Type B pancreatic cell (in vitro differentiated cells): ENCODE measurements around the gene ABCC11. TPM values are rescaled to one million over a fixed set of nuclear protein-coding genes. Genes with fewer than 3 reads are reported as not detected.

Source experiments
- DNase-seq: peaks from one replicate; pipeline ENCODE4 v3.0.0; 2021; ENCODE audit warnings: mixed read lengths; ENCODE audit not compliant: unreplicated experiment; ENCODE audit errors: extremely low spot score
- H3K27ac Mint-ChIP-seq: 2 replicates; pipeline ENCODE4 v1.8.0; 2021; ENCODE audit warnings: mild to moderate bottlenecking, mixed read lengths
- H3K27me3 Mint-ChIP-seq: 2 replicates; pipeline ENCODE4 v1.8.0; 2021; ENCODE audit warnings: mixed read lengths
- H3K36me3 Mint-ChIP-seq: 2 replicates; pipeline ENCODE4 v1.8.0; 2021; ENCODE audit warnings: mixed read lengths
- H3K4me1 Mint-ChIP-seq: one replicate; pipeline ENCODE4 v1.8.0; 2021; ENCODE audit warnings: mixed read lengths; ENCODE audit not compliant: unreplicated experiment
- H3K4me3 Mint-ChIP-seq: 2 replicates; pipeline ENCODE4 v1.8.0; 2021; ENCODE audit warnings: mild to moderate bottlenecking, mixed read lengths
- H3K9me3 Mint-ChIP-seq: 2 replicates; pipeline ENCODE4 v1.8.0; 2021; ENCODE audit warnings: mixed read lengths
- total RNA-seq: library from RNA; stranded (reverse); gene quantifications from 2 replicates; pipeline ENCODE4 v1.2.1, GENCODE V29; 2021; ENCODE audit warnings: low replicate concordance
- TF ChIP-seq, protein P1 (sequence below): fragments of 200-600 bp; sonication (generic); conservative IDR thresholded peaks from 2 replicates; pipeline ENCODE4 v1.5.0; 2021; ENCODE audit warnings: antibody characterized with exemption, mild to moderate bottlenecking

The ABCC11 gene
- total RNA-seq, 1 donor from 2014 or later = 0.07 TPM

DNA sequence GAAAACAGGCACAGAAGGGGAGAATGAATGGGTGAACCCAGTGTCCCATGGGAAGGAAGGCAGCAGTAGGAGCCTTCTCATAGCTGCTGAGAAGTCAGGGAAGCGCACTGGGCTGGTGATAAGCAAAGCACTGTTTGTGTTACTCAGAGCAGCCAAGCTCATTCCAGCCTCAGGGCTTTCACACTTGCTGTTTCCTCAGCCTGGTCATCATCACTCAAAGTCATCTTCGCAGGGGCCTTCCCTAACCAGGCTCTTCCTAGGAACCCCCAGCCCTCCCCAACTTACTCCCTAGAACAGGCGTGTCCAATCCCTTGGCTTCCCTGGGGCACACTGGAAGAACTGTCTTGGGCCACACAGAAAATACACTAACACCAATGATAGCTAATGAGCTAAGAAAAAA lies 35.3 kb downstream of the ABCC11 start:
- no peak overlapping the region for H3K27ac Mint-ChIP-seq
- TF ChIP-seq, protein P1, sequence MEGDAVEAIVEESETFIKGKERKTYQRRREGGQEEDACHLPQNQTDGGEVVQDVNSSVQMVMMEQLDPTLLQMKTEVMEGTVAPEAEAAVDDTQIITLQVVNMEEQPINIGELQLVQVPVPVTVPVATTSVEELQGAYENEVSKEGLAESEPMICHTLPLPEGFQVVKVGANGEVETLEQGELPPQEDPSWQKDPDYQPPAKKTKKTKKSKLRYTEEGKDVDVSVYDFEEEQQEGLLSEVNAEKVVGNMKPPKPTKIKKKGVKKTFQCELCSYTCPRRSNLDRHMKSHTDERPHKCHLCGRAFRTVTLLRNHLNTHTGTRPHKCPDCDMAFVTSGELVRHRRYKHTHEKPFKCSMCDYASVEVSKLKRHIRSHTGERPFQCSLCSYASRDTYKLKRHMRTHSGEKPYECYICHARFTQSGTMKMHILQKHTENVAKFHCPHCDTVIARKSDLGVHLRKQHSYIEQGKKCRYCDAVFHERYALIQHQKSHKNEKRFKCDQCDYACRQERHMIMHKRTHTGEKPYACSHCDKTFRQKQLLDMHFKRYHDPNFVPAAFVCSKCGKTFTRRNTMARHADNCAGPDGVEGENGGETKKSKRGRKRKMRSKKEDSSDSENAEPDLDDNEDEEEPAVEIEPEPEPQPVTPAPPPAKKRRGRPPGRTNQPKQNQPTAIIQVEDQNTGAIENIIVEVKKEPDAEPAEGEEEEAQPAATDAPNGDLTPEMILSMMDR = no peak
- no peak for DNase-seq
- no peak overlapping the region for H3K4me3 Mint-ChIP-seq
- H3K4me1 Mint-ChIP-seq = no peaks in the 10 kb centered on the region
- peaks cover 10% of the 10 kb centered on the region for H3K27me3 Mint-ChIP-seq
- H3K36me3 Mint-ChIP-seq = no peaks in the 10 kb centered on the region
- no peaks in the 10 kb centered on the region for H3K9me3 Mint-ChIP-seq

DNA sequence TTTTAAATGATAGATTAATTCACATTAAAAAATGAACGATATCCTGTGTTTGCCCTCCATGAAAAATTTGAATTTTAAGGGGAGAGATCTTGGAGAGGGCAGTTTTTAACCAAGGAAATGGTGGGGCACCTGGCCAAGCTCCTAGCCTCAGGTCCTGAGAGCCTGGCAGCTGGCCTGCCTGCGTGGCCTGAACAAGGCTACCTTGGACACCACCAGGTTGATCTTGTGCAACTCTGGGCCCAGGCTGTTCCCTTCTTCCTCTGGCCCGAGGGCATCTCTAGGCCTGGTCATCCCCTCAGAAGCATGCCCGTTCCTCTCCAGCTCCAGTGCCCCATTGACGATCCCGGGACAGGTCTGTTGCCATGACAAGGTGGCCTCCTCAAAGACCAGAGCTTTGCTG lies 36.6 kb downstream of the ABCC11 start:
- peaks cover 9% of the 10 kb centered on the region for H3K27me3 Mint-ChIP-seq
- H3K4me3 Mint-ChIP-seq = no peak overlapping the region
- DNase-seq = no peak
- no peak overlapping the region for H3K27ac Mint-ChIP-seq
- TF ChIP-seq, protein P1 = no peak
- H3K4me1 Mint-ChIP-seq = no peaks in the 10 kb centered on the region
- no peaks in the 10 kb centered on the region for H3K36me3 Mint-ChIP-seq
- H3K9me3 Mint-ChIP-seq = no peaks in the 10 kb centered on the region

DNA sequence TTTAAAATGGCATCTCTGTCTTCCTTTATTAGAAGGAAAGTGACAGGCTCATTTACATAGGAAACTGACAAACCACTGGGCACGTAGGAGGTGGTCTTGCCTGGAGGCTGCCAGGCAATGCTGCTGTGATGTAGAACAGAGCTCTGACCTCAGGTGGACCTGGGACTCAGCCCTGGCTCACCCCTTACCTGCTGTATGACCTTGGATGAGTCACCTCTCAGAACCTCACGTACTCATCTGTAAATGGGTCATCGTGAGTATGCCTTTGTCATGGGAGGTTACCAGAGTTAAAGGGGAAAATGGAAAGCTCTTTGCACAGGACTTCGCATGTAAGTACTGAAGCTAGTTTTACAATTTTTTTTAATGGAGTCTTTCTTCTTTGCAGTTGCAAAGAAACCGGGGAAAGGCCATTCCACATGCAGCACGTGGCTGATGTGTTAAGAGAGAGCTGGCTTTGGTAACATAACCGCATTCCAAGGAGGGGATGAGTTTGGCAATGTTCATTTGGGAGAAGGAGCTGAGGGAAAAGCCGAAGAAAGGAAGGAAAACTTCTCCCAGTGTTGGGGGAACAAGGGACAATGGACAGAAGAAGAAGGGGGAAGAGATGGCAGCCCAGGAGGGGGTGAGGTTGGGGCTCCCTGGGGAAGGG lies 40.6 kb downstream of the ABCC11 start:
- no peaks in the 10 kb centered on the region for H3K9me3 Mint-ChIP-seq
- no peaks in the 10 kb centered on the region for H3K36me3 Mint-ChIP-seq
- H3K27me3 Mint-ChIP-seq = peaks cover 6% of the 10 kb centered on the region
- H3K4me3 Mint-ChIP-seq = no peak overlapping the region
- no peaks in the 10 kb centered on the region for H3K4me1 Mint-ChIP-seq
- no peak overlapping the region for H3K27ac Mint-ChIP-seq
- TF ChIP-seq, protein P1 = no peak
- no peak for DNase-seq

DNA sequence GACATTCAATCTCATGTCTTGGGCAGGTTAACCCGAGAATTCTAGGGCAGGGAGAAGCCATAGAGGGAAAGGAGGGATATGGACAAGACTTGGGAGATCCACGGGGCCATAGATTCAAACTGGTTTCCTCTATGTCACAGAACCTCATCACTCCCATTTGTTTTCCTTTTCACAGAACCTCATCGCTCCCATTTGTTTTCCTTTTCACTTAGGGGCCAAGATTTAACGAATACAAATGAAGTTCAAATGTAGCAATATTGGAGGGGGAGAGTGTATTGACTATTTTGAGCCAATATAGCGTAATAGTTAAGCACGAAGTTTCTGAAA lies 42.6 kb downstream of the ABCC11 start:
- H3K4me3 Mint-ChIP-seq = no peak overlapping the region
- no peaks in the 10 kb centered on the region for H3K4me1 Mint-ChIP-seq
- no peaks in the 10 kb centered on the region for H3K9me3 Mint-ChIP-seq
- no peaks in the 10 kb centered on the region for H3K36me3 Mint-ChIP-seq
- H3K27me3 Mint-ChIP-seq = peaks cover 6% of the 10 kb centered on the region
- H3K27ac Mint-ChIP-seq = peak overlapping the region; percentile 61
- TF ChIP-seq, protein P1 = no peak
- no peak for DNase-seq

DNA sequence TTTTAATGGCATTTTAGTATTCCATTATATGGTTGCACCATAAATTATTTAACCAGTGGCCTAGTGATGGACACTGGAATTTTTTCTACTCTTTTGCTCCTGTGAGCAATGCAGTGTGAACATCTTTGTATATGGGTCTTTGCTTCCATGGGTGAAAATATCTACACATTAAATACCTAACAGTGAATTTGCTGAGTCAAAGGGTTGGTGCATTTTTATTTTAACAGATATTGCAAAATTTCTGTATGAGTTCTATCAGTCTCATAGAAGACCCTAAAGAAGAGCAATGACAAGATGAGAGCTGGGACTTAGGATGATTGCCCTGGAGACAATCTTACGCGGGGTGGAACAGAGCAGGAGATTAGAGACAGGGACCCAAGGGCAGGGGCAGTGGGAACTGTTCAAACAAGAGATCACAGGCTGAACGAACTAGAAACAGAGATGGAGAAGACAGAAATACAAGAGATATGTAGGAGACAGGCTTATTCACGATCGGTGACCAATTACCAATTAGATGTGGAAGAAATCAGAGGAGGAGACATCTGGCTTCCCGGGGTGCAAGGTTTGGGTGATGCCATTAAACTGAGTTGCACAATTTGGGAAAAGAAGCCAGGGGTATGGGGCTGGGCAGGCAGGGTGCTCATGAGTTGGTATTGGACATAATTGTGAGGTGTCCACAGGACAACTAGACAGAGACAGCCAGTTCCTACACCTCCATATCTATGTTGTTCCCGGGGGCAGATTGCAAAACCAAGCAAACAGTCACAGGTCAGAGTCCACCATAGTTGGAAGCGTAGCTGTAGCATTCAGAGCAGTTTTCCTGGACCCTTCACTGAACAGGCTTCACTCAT lies 43.1 kb downstream of the ABCC11 start:
- peak overlapping the region; percentile 61 for H3K27ac Mint-ChIP-seq
- no peak overlapping the region for H3K4me3 Mint-ChIP-seq
- H3K27me3 Mint-ChIP-seq = peaks cover 6% of the 10 kb centered on the region
- H3K9me3 Mint-ChIP-seq = no peaks in the 10 kb centered on the region
- TF ChIP-seq, protein P1 = no peak
- no peaks in the 10 kb centered on the region for H3K36me3 Mint-ChIP-seq
- no peaks in the 10 kb centered on the region for H3K4me1 Mint-ChIP-seq
- no peak for DNase-seq
